Adrenal gland (tissue), 5 donors: ENCODE results near the gene GSPT1.

ENCODE experiments used
- CTCF ChIP-seq, 6 experiments: fragments of 450-650 bp in 4 of 6; fragments of 200-600 bp in 2 of 6; sonication (generic) in 1 of 6; IDR thresholded peaks; 1 replicate in 5 of 6; 2 replicates in 1 of 6; pipeline versions ENCODE4 v1.5.1 to v1.8.0; 2016 to 2021; ENCODE audit warnings: antibody characterized with exemption in 6 of 6, mild to moderate bottlenecking in 2 of 6, moderate library complexity in 1 of 6
- POLR2A ChIP-seq, 2 donors: fragments of 450-650 bp; IDR thresholded peaks; one replicate each; pipeline ENCODE4 v1.6.1; 2017; ENCODE audit warnings: antibody characterized with exemption in 2 of 2, mild to moderate bottlenecking in 2 of 2, moderate library complexity in 1 of 2
- donor health status: DM: no; HTN: no; CAD: no.

- TF ChIP-seq CTCF (IDR thresholded peaks at IDR 0.05) (no peak), POLR2A (IDR thresholded peaks at IDR 0.05) (no peak)
These were observed 25.4 kb downstream of the GSPT1 start for GRCh38 chr16:11890231-11890965.
